ENCODE measurements around the gene CTNNAL1. TPM values are rescaled to one million over a fixed set of nuclear protein-coding genes. Genes with fewer than 3 reads are reported as not detected.

CTNNAL1 gene
- total and polyA plus RNA-seq, 9 of the 15 experiments (the other 6 are each of a cell fraction or from before 2014, with no cell fraction given): 23.2 to 78.0 (median 46.7) TPM

GRCh38 chr9:108991479-108991878, 21.8 kb downstream of the CTNNAL1 start:
- POLR2A ChIA-PET: no interaction called here
- peaks cover 5% of the 10 kb centered on the region; the same call in 1 of the 3 replicates for H3K79me2 ChIP-seq (ENCODE audit: control insufficient read depth, insufficient read depth, low read length)
- CTCF ChIA-PET (ENCODE audit: low intra/inter-chr PET ratio): no interaction called here
- H3K36me3 ChIP-seq (ENCODE audit: control insufficient read depth, insufficient read depth, low read length): peaks cover 32% of the 10 kb centered on the region
- FAIRE-seq (no peak), ATAC-seq (no peak), DNase-seq (ENCODE audit: extremely low read depth in 1 of 4, low spot score in 3 of 4) (no peak)
- H2AFZ ChIP-seq (ENCODE audit: low read depth, low read length): no peak overlapping the region
- whole genome bisulfite sequencing (ENCODE audit: insufficient coverage, low coverage, missing lambda C conversion rate): 44% methylated on average over 5 of the region's 5 CpGs
- no peak overlapping the region for H3K9ac ChIP-seq (ENCODE audit: insufficient read depth in 1 of 2, low read depth in 2 of 2, low read length in 2 of 2)
- H3K9me1 ChIP-seq (ENCODE audit: control insufficient read depth, insufficient read depth, low read length): no peaks in the 10 kb centered on the region
- H3K9me3 ChIP-seq (replicated peaks; ENCODE audit: control insufficient read depth, insufficient read depth, low read depth, low read length): no peaks in the 10 kb centered on the region
- intact Hi-C loops (cut with micrococcal nuclease) (no loop called here), in situ Hi-C loops (cut with MboI) (no loop called here)
- peaks cover 0 to 10% of the 10 kb centered on the region in 2 experiments; a peak in 2 of 5 replicates for H3K4me1 ChIP-seq (replicated peaks in 1 of 2; ENCODE audit: control insufficient read depth in 2 of 2, insufficient read depth in 2 of 2, low read length in 2 of 2)
- H3K4me2 ChIP-seq (ENCODE audit: insufficient read depth, low read length): no peak overlapping the region
- H3K27me3 ChIP-seq (ENCODE audit: control insufficient read depth in 2 of 2, insufficient read depth in 2 of 2, low read length in 2 of 2): no peaks in the 10 kb centered on the region
- no peak overlapping the region for H3K4me3 ChIP-seq
- no peaks in the 10 kb centered on the region for H4K20me1 ChIP-seq (replicated peaks; ENCODE audit: control insufficient read depth, insufficient read depth, low read length)
- no TSS peak for BruUV-seq (replicated peaks)
- H3K27ac ChIP-seq (ENCODE audit: extremely low read depth, low read depth, low read length): no peak overlapping the region
- TF ChIP-seq KDM1A (IDR thresholded peaks at IDR 0.05) (no peak), LEF1 (IDR thresholded peaks at IDR 0.05) (no peak), ZSCAN29 (IDR thresholded peaks at IDR 0.05) (no peak), DACH1 (IDR thresholded peaks at IDR 0.05; ENCODE audit: partially characterized antibody) (no peak), SOX6 (IDR thresholded peaks at IDR 0.05) (no peak), ETV5 (CRISPR knock-in tag; IDR thresholded peaks at IDR 0.05; ENCODE audit: low read depth) (no peak), SP2 (IDR thresholded peaks at IDR 0.05; ENCODE audit: extremely low read depth, low read depth, low read length, poor library complexity, severe bottlenecking) (no peak), NEUROD1 (IDR thresholded peaks at IDR 0.05; ENCODE audit: borderline replicate concordance, low read depth, low read length, partially characterized antibody) (no peak), BCLAF1 (IDR thresholded peaks at IDR 0.05; ENCODE audit: borderline replicate concordance in 1 of 2, control insufficient read depth in 1 of 2, low read depth in 2 of 2, low read length in 1 of 2) (no peak), YBX1 (IDR thresholded peaks at IDR 0.05) (no peak), ZNF124 (CRISPR knock-in tag; IDR thresholded peaks at IDR 0.05) (no peak), KAT2B (IDR thresholded peaks at IDR 0.05; ENCODE audit: low read depth, low read length) (no peak), ZNF277 (CRISPR knock-in tag; IDR thresholded peaks at IDR 0.05; ENCODE audit: borderline replicate concordance) (no peak), PCBP2 (IDR thresholded peaks at IDR 0.05; ENCODE audit: low read depth, low read length, poor library complexity, severe bottlenecking) (no peak)
- TF ChIP-seq, protein P1, sequence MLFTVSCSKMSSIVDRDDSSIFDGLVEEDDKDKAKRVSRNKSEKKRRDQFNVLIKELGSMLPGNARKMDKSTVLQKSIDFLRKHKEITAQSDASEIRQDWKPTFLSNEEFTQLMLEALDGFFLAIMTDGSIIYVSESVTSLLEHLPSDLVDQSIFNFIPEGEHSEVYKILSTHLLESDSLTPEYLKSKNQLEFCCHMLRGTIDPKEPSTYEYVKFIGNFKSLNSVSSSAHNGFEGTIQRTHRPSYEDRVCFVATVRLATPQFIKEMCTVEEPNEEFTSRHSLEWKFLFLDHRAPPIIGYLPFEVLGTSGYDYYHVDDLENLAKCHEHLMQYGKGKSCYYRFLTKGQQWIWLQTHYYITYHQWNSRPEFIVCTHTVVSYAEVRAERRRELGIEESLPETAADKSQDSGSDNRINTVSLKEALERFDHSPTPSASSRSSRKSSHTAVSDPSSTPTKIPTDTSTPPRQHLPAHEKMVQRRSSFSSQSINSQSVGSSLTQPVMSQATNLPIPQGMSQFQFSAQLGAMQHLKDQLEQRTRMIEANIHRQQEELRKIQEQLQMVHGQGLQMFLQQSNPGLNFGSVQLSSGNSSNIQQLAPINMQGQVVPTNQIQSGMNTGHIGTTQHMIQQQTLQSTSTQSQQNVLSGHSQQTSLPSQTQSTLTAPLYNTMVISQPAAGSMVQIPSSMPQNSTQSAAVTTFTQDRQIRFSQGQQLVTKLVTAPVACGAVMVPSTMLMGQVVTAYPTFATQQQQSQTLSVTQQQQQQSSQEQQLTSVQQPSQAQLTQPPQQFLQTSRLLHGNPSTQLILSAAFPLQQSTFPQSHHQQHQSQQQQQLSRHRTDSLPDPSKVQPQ (CRISPR knock-in tag; IDR thresholded peaks at IDR 0.05; ENCODE audit: borderline replicate concordance): no peak
